GM15510 (cell line): ENCODE results near the gene PHF21B.

ENCODE experiments used
- POLR2A ChIP-seq: IDR thresholded peaks from 3 replicates; pipeline ENCODE4 v1.6.1; 2011; ENCODE audit warnings: borderline replicate concordance; ENCODE audit not compliant: insufficient read length; ENCODE audit errors: extremely low read depth

The PHF21B gene

GRCh38 chr22:44838316-44839016 is 171.3 kb downstream of the PHF21B start:
- TF ChIP-seq POLR2A = no peak

GRCh38 chr22:44837481-44837880 is 172.3 kb downstream of the PHF21B start:
- no peak for TF ChIP-seq POLR2A

- TF ChIP-seq POLR2A = no peak
Measured at GRCh38 chr22:44834065-44834464, 175.7 kb downstream of the PHF21B start.

- no peak for TF ChIP-seq POLR2A
Measured at GRCh38 chr22:44831885-44832284, 177.9 kb downstream of the PHF21B start.
